Measurements from ENCODE around the gene PTAR1.

The PTAR1 gene

DNA sequence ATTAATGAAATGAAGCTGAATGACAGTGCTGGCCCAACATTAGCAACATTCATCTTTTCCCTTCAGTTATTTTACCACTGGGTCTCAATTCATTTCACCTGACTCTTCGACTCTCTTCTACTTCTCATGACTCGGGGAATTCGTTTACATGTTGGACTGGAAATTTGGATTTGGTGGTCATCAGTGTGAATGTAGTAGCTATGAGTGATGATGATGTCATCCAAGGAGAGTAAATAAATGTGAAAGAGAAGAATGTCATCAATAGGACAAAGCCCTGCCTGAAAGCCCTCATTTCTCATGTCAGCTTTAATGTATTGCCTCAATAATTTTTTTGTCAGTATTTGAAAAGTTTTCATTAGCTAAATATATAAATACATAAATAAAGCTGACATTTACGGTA is 38.9 kb upstream of the PTAR1 start:
- TF ChIP-seq, protein P1, sequence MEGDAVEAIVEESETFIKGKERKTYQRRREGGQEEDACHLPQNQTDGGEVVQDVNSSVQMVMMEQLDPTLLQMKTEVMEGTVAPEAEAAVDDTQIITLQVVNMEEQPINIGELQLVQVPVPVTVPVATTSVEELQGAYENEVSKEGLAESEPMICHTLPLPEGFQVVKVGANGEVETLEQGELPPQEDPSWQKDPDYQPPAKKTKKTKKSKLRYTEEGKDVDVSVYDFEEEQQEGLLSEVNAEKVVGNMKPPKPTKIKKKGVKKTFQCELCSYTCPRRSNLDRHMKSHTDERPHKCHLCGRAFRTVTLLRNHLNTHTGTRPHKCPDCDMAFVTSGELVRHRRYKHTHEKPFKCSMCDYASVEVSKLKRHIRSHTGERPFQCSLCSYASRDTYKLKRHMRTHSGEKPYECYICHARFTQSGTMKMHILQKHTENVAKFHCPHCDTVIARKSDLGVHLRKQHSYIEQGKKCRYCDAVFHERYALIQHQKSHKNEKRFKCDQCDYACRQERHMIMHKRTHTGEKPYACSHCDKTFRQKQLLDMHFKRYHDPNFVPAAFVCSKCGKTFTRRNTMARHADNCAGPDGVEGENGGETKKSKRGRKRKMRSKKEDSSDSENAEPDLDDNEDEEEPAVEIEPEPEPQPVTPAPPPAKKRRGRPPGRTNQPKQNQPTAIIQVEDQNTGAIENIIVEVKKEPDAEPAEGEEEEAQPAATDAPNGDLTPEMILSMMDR (IDR thresholded peaks at IDR 0.05; ENCODE audit: insufficient read depth, low read length, poor library complexity, severe bottlenecking): no peak
- no peaks in the 10 kb centered on the region for H3K36me3 ChIP-seq (ENCODE audit: control insufficient read depth, insufficient read depth, low read length)
- H3K4me3 ChIP-seq (replicated peaks; ENCODE audit: low read depth, low read length): no peak overlapping the region
- no peak for DNase-seq (ENCODE audit: extremely low read depth, insufficient read length)
- H3K27me3 ChIP-seq (replicated peaks; ENCODE audit: control insufficient read depth, insufficient read depth, low read length): no peaks in the 10 kb centered on the region

DNA sequence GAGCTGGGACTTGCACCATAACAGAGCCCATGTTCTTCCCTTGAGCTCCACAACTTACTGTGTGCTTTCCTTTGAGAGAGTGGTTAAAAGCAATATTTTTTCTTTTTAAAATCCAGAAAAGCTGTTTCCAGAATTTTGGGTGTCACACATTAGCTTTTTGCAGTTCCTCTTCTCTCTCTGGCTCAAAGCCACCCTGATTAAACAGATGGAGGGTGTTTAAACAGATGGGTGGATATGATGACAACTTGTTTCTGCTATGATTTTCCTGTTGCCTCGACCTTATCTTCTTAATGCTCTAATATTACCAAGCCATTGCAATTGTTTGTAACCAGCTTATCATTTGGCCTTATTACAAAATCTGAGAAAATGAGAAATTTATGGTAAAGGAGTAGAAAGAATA is 37.9 kb upstream of the PTAR1 start:
- H3K4me3 ChIP-seq (replicated peaks; ENCODE audit: low read depth, low read length): no peak overlapping the region
- no peak for DNase-seq (ENCODE audit: extremely low read depth, insufficient read length)
- TF ChIP-seq, protein P1 (IDR thresholded peaks at IDR 0.05; ENCODE audit: insufficient read depth, low read length, poor library complexity, severe bottlenecking): no peak

DNA sequence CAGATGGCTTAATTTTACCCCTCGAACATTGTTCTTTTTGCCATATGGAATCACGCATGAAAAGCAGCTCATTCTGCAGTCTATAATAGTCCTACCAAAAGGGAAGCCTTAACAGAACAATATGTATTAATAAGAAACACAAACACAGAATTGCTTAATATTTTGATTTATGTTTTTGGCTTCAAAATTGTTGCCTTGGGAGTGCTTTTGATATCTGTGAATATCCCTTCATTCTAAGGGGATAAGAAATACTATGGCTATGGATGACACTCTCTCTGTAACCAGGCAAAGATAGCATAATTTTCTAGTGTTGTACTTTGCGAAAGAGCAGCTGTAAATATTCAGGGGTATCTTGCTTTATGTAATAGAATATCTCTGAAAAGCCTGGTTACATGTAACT is 34.5 kb upstream of the PTAR1 start:
- Histone ChIP-seq H3K27me3 (replicated peaks; ENCODE audit: control insufficient read depth, insufficient read depth, low read length) (no peaks in the 10 kb centered on the region), H3K36me3 (ENCODE audit: control insufficient read depth, insufficient read depth, low read length) (no peaks in the 10 kb centered on the region), H3K4me3 (replicated peaks; ENCODE audit: low read depth, low read length) (no peak overlapping the region)
- TF ChIP-seq, protein P1 (IDR thresholded peaks at IDR 0.05; ENCODE audit: insufficient read depth, low read length, poor library complexity, severe bottlenecking): no peak
- no peak for DNase-seq (ENCODE audit: extremely low read depth, insufficient read length)

More for the DNA sequence above, 37.9 kb upstream of the PTAR1 start:
- Histone ChIP-seq H3K27me3 (replicated peaks; ENCODE audit: control insufficient read depth, insufficient read depth, low read length) (no peaks in the 10 kb centered on the region), H3K36me3 (ENCODE audit: control insufficient read depth, insufficient read depth, low read length) (no peaks in the 10 kb centered on the region)

DNA sequence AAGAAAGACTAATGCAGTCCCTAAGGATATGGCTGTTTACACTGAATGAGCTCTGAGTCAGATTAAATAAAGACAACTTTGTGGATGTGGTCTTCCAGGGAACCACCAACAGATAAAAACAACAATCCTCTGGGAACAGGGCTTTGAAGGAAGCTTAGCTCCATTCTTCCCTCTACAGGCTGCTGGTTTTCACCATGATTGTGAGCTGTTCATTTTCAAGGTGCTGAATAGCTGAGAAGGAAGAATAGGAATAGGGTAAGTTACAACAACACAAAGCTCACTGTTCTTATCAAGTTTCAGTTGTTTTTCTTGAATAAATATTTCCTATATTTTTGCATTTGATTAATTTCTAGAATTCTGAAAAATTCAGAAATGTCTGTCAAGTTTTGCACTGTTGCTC is 25.9 kb upstream of the PTAR1 start:
- Histone ChIP-seq H3K4me3 (replicated peaks; ENCODE audit: low read depth, low read length) (no peak overlapping the region), H3K36me3 (ENCODE audit: control insufficient read depth, insufficient read depth, low read length) (no peaks in the 10 kb centered on the region), H3K27me3 (replicated peaks; ENCODE audit: control insufficient read depth, insufficient read depth, low read length) (no peaks in the 10 kb centered on the region; the same call in 1 of the 2 replicates)
- TF ChIP-seq, protein P1 (IDR thresholded peaks at IDR 0.05; ENCODE audit: insufficient read depth, low read length, poor library complexity, severe bottlenecking): no peak
- no peak for DNase-seq (ENCODE audit: extremely low read depth, insufficient read length)

DNA sequence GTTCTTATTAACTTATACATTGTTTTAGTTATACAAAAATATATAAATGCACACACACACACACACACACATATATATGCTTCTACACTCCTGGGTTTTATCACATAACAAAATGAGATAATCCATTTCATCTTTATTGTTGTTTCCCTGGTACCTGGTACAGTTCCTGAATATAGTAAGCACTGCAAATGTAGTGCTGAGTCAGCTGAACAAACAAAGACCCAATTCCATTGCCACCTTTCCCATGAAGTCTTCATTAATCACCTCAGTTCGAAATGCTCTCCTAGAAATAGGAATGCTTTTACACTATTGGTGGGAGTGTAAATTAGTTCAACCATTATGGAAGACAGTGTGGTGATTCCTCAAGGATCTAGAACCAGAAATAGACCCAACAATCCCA is 13.4 kb upstream of the PTAR1 start:
- Histone ChIP-seq H3K27me3 (replicated peaks; ENCODE audit: control insufficient read depth, insufficient read depth, low read length) (no peaks in the 10 kb centered on the region), H3K4me3 (replicated peaks; ENCODE audit: low read depth, low read length) (no peak overlapping the region), H3K36me3 (ENCODE audit: control insufficient read depth, insufficient read depth, low read length) (no peaks in the 10 kb centered on the region)
- TF ChIP-seq, protein P1 (IDR thresholded peaks at IDR 0.05; ENCODE audit: insufficient read depth, low read length, poor library complexity, severe bottlenecking): no peak
- DNase-seq (ENCODE audit: extremely low read depth, insufficient read length): no peak

DNA sequence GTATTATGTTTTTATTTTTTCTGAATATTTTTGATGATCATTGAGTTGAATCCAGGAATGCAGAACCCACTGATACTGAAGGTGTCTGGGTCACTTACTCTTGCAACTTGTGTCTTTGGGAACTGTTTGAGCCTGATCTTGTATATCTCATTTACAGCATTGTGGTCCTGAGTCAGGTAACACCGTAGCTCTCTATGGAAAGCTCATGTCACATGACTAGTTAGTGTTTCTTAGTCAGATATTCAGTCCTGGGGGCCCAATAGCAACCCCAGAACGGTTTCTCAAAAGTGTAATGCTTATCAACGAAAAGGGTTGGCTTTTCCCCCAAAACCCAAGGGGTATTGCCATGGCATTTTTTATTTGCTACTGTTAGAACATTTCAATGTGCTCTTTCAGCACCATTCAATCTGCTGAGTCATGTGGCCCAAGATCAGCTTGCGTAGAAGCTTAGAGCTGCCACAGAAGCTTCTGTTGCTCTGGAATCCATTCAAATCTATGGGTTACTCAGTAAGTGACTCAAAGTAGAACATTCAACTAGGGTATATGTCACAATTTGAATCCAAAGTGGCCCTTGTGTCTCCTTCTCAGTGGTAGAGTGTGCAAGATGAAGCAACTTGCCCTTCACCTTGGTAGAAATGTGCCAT is 12.1 kb upstream of the PTAR1 start:
- DNase-seq (ENCODE audit: extremely low read depth, insufficient read length): no peak
- H3K36me3 ChIP-seq (ENCODE audit: control insufficient read depth, insufficient read depth, low read length): no peaks in the 10 kb centered on the region
- no peak overlapping the region for H3K4me3 ChIP-seq (replicated peaks; ENCODE audit: low read depth, low read length)
- no peaks in the 10 kb centered on the region for H3K27me3 ChIP-seq (replicated peaks; ENCODE audit: control insufficient read depth, insufficient read depth, low read length)
- TF ChIP-seq, protein P1 (IDR thresholded peaks at IDR 0.05; ENCODE audit: insufficient read depth, low read length, poor library complexity, severe bottlenecking): no peak

Measured in GM06990 (cell line).